Measurements from ENCODE around the gene HSPD1.

- TF ChIP-seq CTCF (IDR thresholded peaks at IDR 0.05) (no peak), ZFX (IDR thresholded peaks at IDR 0.05; ENCODE audit: borderline replicate concordance) (no peak)
These were observed 16.2 kb upstream of the HSPD1 start, which contains the start of gene MOB4 for GRCh38 chr2:197515739-197516392.
